AG04449 (cell line): ENCODE results near the gene SHISAL1.

Experiments
- CTCF ChIA-PET: fragments of 350-600 bp; formaldehyde crosslinking; extraction: SDS; loops from one replicate; lab custom pipeline; 2021; ENCODE audit warnings: antibody characterized with exemption; lab: Yijun Ruan, JAX
- POLR2A ChIA-PET: fragments of 400-600, 350-600 bp; formaldehyde crosslinking; extraction: SDS; loops from one replicate; lab custom pipeline; 2020; ENCODE audit warnings: antibody characterized with exemption, inconsistent platforms; lab: Yijun Ruan, JAX
- DNase-seq: peaks from one replicate; pipeline ENCODE4 v3.0.0-alpha.2; 2010; ENCODE audit warnings: low read depth, low spot score
- H3K4me3 ChIP-seq: 2 replicates; pipeline ENCODE4 v1.5.1; 2011; ENCODE audit warnings: low read depth, mild to moderate bottlenecking, control low read depth, low read length
- TF ChIP-seq, protein P1 (sequence below): IDR thresholded peaks from one replicate; pipeline ENCODE4 v1.5.1; 2011; ENCODE audit warnings: mild to moderate bottlenecking, moderate library complexity, low read length, control low read depth, inconsistent platforms; ENCODE audit not compliant: insufficient read depth; ENCODE audit errors: missing control alignments

Gene SHISAL1

DNA sequence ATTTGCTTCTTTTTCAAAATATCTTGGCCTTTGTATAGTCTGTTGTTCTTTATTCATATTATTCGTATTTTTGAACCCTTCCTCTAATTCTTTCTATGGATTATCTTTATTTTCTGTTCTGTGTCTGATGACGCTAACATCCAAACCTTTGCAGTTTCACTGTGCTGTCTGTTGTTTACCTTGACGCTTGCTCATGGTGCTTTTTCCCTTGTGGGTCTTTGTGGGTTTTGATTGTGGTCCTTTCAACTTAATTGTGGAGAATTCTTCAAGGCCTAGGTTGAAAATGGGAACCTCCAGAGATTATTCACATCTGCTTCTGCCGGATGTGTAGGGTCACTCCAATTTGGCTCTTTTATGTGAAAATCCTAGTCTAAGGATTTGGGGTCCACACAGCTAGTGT, 97.5 kb downstream of the SHISAL1 start:
- POLR2A ChIA-PET = no interaction called here
- no peak for DNase-seq
- no peak overlapping the region for H3K4me3 ChIP-seq
- TF ChIP-seq, protein P1, sequence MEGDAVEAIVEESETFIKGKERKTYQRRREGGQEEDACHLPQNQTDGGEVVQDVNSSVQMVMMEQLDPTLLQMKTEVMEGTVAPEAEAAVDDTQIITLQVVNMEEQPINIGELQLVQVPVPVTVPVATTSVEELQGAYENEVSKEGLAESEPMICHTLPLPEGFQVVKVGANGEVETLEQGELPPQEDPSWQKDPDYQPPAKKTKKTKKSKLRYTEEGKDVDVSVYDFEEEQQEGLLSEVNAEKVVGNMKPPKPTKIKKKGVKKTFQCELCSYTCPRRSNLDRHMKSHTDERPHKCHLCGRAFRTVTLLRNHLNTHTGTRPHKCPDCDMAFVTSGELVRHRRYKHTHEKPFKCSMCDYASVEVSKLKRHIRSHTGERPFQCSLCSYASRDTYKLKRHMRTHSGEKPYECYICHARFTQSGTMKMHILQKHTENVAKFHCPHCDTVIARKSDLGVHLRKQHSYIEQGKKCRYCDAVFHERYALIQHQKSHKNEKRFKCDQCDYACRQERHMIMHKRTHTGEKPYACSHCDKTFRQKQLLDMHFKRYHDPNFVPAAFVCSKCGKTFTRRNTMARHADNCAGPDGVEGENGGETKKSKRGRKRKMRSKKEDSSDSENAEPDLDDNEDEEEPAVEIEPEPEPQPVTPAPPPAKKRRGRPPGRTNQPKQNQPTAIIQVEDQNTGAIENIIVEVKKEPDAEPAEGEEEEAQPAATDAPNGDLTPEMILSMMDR = no peak
- CTCF ChIA-PET = no interaction called here

DNA sequence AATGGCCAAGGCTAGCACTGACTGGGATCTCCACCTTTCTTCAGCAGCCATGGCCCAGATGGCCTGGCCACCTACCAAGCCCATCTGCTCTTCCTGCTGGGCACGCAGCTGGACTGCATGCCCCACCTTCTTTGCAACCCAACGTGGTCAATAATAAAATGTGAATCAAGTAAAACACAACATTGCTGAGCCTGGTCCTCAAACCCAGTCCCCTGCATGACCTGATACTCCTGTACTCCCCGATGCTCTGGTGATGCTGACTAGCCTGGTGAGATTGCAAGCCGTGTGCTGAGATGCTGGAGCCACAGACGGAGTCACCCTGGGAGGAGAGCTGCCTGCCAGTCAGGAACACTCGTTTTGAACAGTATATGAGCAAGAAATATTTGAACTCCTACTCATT, 98.0 kb downstream of the SHISAL1 start:
- no peak for DNase-seq
- CTCF ChIA-PET = no interaction called here
- POLR2A ChIA-PET = no interaction called here

DNA sequence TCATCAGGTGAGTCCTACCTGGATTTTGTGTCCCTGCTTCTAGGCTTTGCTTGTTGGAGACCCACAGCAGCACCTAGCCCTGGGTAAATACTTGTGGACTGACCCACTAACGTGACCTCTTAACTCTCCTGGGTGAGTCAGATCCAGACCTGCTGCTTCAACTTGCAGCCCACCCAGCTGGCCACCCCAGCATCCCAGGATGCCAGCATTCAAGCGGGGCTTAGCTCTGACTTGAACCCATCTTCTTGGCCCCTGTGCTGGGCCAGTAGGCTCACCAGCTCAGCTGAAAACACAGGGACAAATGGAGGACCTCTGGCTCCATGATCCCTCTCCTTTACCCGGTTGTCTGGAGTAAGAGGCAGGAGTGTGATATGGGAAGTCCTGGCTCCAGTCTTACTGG, 98.6 kb downstream of the SHISAL1 start:
- POLR2A ChIA-PET = no interaction called here
- H3K4me3 ChIP-seq = no peak overlapping the region
- CTCF ChIA-PET = no interaction called here
- DNase-seq = no peak
- TF ChIP-seq, protein P1 = no peak

More for the DNA sequence above, 98.0 kb downstream of the SHISAL1 start:
- TF ChIP-seq, protein P1 = no peak
- H3K4me3 ChIP-seq = no peak overlapping the region

DNA sequence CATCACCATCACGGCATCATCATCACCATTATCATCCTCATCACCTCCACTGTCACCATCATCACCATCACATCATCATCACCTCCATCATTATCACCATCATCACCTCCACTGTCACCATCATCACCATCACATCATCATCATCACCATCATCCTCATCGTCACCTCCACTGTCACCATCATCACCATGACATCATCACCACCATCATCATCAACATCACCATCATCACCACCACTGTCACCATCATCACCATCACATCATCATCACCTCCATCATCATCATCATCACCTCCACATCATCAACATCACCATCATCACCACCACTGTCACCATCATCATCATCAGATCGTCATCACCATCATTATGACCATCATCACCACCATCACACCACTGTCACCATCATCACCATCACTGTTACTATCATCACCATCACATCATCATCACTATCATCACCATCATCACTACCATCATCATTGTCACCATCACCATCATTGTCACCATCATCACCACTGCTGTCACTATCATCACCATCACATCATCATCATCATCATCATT, 99.2 kb downstream of the SHISAL1 start:
- CTCF ChIA-PET = no interaction called here
- TF ChIP-seq, protein P1 = no peak
- POLR2A ChIA-PET = no interaction called here
- no peak for DNase-seq
- H3K4me3 ChIP-seq = no peak overlapping the region

DNA sequence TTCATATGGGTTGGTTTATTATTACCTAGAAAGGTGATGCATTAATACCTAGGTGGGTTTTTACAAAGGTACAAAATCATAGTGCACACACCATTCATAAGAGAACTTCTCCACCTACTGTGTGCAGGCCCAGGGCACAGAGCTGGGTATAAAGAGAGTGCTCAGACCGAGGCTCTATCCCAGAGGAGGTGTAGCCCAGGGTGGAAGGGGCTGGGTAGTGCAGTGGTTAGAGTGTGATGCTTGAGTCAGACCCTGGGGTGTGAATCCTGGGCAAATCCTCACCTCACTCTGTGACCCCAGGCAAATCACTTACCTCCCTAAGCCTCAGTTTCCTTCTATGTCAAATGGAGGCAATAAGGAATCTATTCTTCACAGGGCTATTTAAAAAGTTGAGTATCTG, 99.8 kb downstream of the SHISAL1 start:
- POLR2A ChIA-PET = no interaction called here
- DNase-seq = no peak
- CTCF ChIA-PET = no interaction called here
- no peak overlapping the region for H3K4me3 ChIP-seq
- TF ChIP-seq, protein P1 = no peak

DNA sequence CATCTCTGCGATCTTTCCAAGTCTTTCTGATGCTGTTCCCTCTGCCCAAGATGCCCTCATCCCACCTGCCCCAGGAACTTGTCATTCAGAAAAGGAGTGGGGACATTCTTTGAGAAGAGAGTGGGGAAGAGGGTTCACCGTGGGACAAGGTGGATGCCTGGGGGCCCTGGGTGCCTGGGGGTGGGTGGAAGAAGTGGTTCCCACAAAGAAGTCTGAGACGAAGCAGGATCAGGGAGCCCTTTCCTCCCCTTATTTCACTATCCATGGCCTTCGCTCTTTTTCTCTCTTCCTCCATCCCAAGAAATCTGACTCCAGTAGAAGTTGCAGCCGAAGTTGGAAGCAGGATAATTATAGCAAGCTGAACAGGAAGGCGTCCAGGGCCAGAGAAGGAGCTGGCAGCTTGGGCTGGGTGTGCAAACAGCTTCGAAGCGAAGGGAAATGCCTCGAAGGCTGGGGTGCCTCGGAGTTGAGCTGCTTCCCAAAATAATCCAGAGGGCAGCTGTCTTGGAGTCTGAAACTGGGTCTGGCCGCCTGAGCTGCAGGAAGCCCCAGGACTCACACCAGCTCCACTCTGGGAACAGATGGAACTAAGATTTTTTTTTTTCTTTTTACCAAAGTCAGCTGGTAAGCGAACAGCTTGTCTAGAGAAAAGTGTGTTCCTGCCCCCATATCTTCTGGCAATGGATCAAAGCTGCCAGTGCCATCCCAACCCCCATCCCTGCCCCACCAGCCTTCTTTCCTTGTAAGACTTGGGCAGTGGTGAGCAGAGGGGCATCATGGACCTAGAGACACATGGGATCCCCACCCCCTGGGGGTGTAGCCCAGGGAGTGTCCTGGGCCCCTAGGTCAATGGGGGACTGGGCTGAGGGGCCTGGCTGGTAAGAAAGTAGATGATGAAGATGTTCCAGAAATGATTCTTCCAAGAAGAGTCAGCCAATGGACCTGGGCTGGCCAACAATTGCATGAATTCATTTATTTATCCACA, 100.5 kb downstream of the SHISAL1 start:
- DNase-seq = no peak
- POLR2A ChIA-PET = no interaction called here
- CTCF ChIA-PET = interaction anchor here (0.8 kb wide), 1 partner anchor 9 kb away, joined by 3 read pairs; no protein-coding TSS in a partner anchor
- TF ChIP-seq, protein P1 = no peak
- no peak overlapping the region for H3K4me3 ChIP-seq
